K562 (cell line): ENCODE results near the gene ZNF48. TPM values are rescaled to one million over a fixed set of nuclear protein-coding genes. Genes with fewer than 3 reads are reported as not detected.

Source experiments
- BCLAF1 ChIP-seq, 2 experiments: fragments of 450-650 bp in 1 of 2; IDR thresholded peaks; 2 replicates each; pipeline ENCODE4 v1.6.1; 2011 to 2017; ENCODE audit warnings: low read depth in 2 of 2, antibody characterized with exemption in 1 of 2, borderline replicate concordance in 1 of 2, low read length in 1 of 2, mild to moderate bottlenecking in 1 of 2, mixed read lengths in 1 of 2; ENCODE audit not compliant: control insufficient read depth in 1 of 2
- GABPB1 ChIP-seq: sonication (generic); formaldehyde crosslinking; IDR thresholded peaks from 2 replicates; pipeline ENCODE4 v1.8.0; 2022; ENCODE audit warnings: mild to moderate bottlenecking, missing genetic modification reagents
- HOXB6 ChIP-seq: fragments of 250-450 bp; sonication (Bioruptor Pico); IDR thresholded peaks from 2 replicates; pipeline ENCODE4 v1.5.1; 2022; ENCODE audit warnings: mild to moderate bottlenecking, borderline replicate concordance
- KAT7 ChIP-seq: sonication (generic); formaldehyde crosslinking; IDR thresholded peaks from 2 replicates; pipeline ENCODE4 v1.8.0; 2022; ENCODE audit warnings: missing genetic modification reagents, mild to moderate bottlenecking, borderline replicate concordance
- NR2C1 ChIP-seq, 2 experiments: fragments of 450-650 bp; IDR thresholded peaks; 2 replicates each; pipeline ENCODE4 v1.6.1; 2017; ENCODE audit warnings: mild to moderate bottlenecking in 2 of 2, antibody characterized with exemption in 1 of 2, inconsistent platforms in 1 of 2, missing compliant biosample characterization in 1 of 2, missing genetic modification characterization in 1 of 2
- SOX6 ChIP-seq: fragments of 450-650 bp; IDR thresholded peaks from 2 replicates; pipeline ENCODE4 v1.6.1; 2014; ENCODE audit warnings: mild to moderate bottlenecking
- TEAD4 ChIP-seq, 2 experiments: sonication (generic) in 1 of 2; formaldehyde crosslinking in 1 of 2; IDR thresholded peaks; 2 replicates each; pipeline versions ENCODE4 v1.6.1 to v1.8.0; 2012 to 2022; ENCODE audit warnings: borderline replicate concordance in 1 of 2, inconsistent platforms in 1 of 2, low read length in 1 of 2, mild to moderate bottlenecking in 1 of 2, missing genetic modification reagents in 1 of 2
- ZBTB9 ChIP-seq: fragments of 450-650 bp; formaldehyde crosslinking; IDR thresholded peaks from 2 replicates; pipeline ENCODE4 v1.4.0; 2020; ENCODE audit warnings: mild to moderate bottlenecking, moderate library complexity
- ZNF766 ChIP-seq: fragments of 200-800 bp; sonication (Bioruptor generic); conservative IDR thresholded peaks from 2 replicates; pipeline ENCODE4 v1.6.1; 2016; ENCODE audit warnings: missing genetic modification characterization, missing compliant biosample characterization
- polyA plus RNA-seq, 8 experiments: library from polyadenylated mRNA; depleted of rRNA in 4 of 8; stranded (reverse) in 5 of 8; unstranded in 3 of 8; fragments of >200 nt; fragmentation: Nextera tagmentation in 2 of 8; fragmentation: Illumina TruSeq in 1 of 8; extraction: Ambion mirVana in 2 of 8; extraction: Trizol in 1 of 8; gene quantifications; 2 replicates each; pipeline versions ENCODE4 v1.2.1 to v1.2.3, GENCODE V29; 2011 to 2014; ENCODE audit warnings: inconsistent platforms in 1 of 8, missing spikeins in 1 of 8
- total RNA-seq, 7 experiments: library from RNA; depleted of rRNA in 6 of 7; stranded (reverse); fragments of >200 nt in 6 of 7; fragmentation: Illumina TruSeq in 2 of 7; extraction: Trizol in 2 of 7; gene quantifications; 2 replicates each; pipeline versions ENCODE4 v1.2.1 to v1.2.3, GENCODE V29; 2011 to 2021; ENCODE audit warnings: low replicate concordance in 1 of 7
- TF ChIP-seq, protein P1 (sequence below): fragments of 250-450 bp; sonication (Bioruptor Pico); IDR thresholded peaks from 2 replicates; pipeline ENCODE4 v1.5.0; 2021; ENCODE audit warnings: mild to moderate bottlenecking, moderate library complexity
- TF ChIP-seq, protein P2 (sequence below): sonication (generic); formaldehyde crosslinking; IDR thresholded peaks from 2 replicates; pipeline ENCODE4 v1.8.1; 2023; ENCODE audit warnings: mild to moderate bottlenecking, missing genetic modification reagents
- TF ChIP-seq, protein P3 (sequence below), 2 experiments: IDR thresholded peaks; 2 replicates each; pipeline ENCODE4 v1.6.1; 2011; ENCODE audit warnings: borderline replicate concordance in 1 of 2, control low read depth in 1 of 2, low read depth in 1 of 2, low read length in 1 of 2, mild to moderate bottlenecking in 1 of 2, mixed read lengths in 1 of 2, moderate library complexity in 1 of 2; ENCODE audit not compliant: insufficient read depth in 1 of 2, insufficient read length in 1 of 2, poor library complexity in 1 of 2, severe bottlenecking in 1 of 2; ENCODE audit errors: extremely low read depth in 1 of 2

ZNF48 gene
- total and polyA plus RNA-seq, 9 of the 15 experiments (the other 6 are each of a cell fraction or from before 2014, with no cell fraction given), result 0.38 to 11.6 (median 4.7) TPM

DNA sequence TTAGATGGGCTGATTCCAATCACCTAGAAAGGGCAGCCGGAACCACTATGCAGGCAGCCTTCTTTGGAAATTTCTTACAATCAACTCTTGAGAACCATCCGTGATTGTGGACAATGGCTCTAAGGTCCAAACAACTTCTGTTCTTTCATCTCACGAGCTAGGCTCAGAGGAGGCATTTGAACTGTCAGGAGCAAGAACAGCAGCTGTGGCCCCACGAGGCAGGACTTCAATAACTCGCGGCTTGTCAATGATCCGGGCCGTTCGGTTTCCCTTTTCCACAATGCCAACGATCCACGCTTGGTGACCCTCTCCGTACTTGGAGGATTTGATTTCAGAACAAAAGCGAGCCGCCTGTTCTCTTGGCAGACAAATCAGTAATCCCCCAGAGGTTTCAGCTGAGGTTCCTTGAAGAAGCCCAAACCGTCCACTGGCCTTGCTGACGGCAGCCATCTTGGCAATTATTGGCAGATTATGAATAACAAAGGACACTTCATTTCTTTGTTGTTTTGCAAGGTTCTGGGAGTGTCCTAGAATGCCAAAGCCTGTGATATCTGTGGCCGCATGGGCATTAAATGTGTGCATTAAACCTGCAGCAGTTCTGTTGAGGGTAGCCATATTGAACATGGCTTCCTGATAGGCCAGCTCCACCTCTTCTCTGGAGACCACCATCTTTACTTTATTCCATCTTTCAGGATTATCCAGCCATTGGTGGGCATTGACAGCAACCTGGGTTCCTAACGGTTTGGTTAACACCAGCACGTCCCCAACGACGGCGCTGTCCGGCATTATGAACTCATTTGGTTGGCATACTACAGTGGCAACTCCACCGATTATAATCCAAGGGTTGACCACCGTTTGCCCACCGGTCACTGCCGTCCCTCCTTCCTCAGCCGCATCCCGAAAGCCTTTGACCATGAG lies 49.3 kb downstream of the ZNF48 start (continued):
- TF ChIP-seq, protein P1, sequence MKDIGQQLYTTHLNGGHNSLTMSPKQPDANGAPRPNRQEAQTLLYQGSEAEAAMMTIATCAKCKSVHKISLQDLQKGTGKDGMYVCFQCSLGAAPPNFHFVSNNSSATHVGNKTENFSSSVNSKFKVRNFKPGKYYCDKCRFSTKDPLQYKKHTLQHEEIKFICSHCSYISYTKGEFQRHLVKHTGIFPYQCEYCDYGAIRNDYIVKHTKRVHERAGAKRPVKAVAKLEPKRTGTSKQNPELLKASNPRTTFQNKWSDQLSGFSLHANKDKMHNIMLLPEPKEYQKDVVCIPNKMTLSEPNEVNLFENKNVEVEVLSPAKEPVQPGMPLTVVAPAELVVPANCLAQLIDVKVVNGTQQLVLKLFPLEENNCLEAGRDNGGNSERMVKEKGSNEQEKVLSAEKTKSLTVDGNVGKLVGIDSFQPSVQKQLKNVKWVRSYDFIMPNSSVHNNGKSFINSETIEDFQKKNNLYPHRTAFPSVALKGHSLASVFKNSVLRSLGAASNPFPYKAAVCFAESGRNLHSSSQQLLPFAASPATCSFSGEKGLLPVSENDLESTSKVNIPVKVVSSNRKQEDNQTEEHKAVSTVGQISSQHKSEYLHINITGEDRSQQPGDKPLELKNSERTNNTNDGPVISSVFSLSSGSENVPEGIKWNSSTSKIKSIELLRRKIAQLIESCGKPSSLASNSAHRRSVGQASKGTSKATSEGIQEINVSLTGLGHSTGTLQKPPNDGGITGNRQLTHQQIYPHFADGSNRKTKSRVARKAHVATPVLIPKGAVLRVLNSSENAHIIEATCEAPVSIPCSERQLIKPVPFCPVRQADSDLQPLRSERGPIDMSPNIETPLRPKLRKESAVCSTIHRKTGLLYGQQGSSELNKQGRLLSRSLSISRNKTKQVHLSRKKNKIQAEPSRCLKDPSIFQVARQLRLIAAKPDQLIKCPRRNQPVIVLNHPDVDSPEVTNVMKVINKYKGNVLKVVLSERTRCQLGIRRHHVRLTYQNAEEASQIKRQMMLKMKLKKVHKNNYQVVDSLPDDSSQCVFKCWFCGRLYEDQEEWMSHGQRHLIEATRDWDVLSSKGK (CRISPR knock-in tag), result no peak
- TF ChIP-seq ZBTB9 (peak; percentile 16; the same call in 1 of the 2 replicates), NR2C1 (IDR thresholded peaks at IDR 0.05) (no peak), NR2C1 (tag; IDR thresholded peaks at IDR 0.05) (peak; percentile 40; the same call in 1 of the 2 replicates), HOXB6 (no peak), ZNF766 (CRISPR knock-in tag) (0 out of 2 replicates have a peak, but pooled peaks have one; percentile 18), KAT7 (0 out of 2 replicates have a peak, but pooled peaks have one; percentile 41), GABPB1 (CRISPR knock-in tag) (peak; percentile 7; the same call in 1 of the 2 replicates), BCLAF1 (IDR thresholded peaks at IDR 0.05; ENCODE audit: borderline replicate concordance in 1 of 2, control insufficient read depth in 1 of 2, low read depth in 2 of 2, low read length in 1 of 2) (0 out of 4 replicates have a peak, but pooled peaks of 1 of the 2 experiments have one; percentile 37), TEAD4 (IDR thresholded peaks at IDR 0.05; ENCODE audit: low read length) (0 out of 2 replicates have a peak, but pooled peaks have one; percentile 4), TEAD4 (CRISPR knock-in tag; IDR thresholded peaks at IDR 0.05; ENCODE audit: borderline replicate concordance) (no peak), SOX6 (0 out of 2 replicates have a peak, but pooled peaks have one; percentile 18)
- TF ChIP-seq, protein P2, sequence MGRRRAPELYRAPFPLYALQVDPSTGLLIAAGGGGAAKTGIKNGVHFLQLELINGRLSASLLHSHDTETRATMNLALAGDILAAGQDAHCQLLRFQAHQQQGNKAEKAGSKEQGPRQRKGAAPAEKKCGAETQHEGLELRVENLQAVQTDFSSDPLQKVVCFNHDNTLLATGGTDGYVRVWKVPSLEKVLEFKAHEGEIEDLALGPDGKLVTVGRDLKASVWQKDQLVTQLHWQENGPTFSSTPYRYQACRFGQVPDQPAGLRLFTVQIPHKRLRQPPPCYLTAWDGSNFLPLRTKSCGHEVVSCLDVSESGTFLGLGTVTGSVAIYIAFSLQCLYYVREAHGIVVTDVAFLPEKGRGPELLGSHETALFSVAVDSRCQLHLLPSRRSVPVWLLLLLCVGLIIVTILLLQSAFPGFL (CRISPR knock-in tag), result peak; percentile 69
- TF ChIP-seq, protein P3, sequence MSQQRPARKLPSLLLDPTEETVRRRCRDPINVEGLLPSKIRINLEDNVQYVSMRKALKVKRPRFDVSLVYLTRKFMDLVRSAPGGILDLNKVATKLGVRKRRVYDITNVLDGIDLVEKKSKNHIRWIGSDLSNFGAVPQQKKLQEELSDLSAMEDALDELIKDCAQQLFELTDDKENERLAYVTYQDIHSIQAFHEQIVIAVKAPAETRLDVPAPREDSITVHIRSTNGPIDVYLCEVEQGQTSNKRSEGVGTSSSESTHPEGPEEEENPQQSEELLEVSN (IDR thresholded peaks at IDR 0.05; ENCODE audit: borderline replicate concordance in 1 of 2, extremely low read depth in 1 of 2, insufficient read depth in 1 of 2, insufficient read length in 1 of 2, low read depth in 1 of 2, low read length in 1 of 2, poor library complexity in 1 of 2, severe bottlenecking in 1 of 2), result peak; percentile 23 to 54
